NCI-H1105 treated with DMSO at 0.1 percent for 48 hours (cell line): ENCODE results near the gene DPYSL5.

ENCODE experiments used
- DNase-seq: peaks from one replicate; lab custom pipeline; 2025; lab: John Stamatoyannopoulos, UW

The DPYSL5 gene

DNA sequence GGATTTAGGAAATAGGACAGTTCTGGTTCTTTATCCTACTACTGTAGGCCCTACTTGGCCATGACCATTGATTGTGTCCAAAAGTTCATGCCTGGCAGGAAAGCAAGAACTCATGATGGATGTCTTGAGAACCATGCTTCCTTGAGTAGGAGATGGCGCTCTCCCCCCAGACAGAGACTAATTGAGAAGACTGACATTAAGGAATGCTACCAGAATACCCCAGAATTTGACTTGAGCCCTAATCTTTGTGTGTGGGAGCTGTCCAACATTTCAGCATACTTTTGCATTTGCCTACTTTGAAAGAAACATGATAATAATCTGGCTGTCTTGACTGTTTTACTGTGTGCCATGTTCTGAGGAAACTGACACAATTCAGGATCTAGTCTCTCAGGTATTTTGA is 145.8 kb downstream of the DPYSL5 start:
- DNase-seq: no peak

DNA sequence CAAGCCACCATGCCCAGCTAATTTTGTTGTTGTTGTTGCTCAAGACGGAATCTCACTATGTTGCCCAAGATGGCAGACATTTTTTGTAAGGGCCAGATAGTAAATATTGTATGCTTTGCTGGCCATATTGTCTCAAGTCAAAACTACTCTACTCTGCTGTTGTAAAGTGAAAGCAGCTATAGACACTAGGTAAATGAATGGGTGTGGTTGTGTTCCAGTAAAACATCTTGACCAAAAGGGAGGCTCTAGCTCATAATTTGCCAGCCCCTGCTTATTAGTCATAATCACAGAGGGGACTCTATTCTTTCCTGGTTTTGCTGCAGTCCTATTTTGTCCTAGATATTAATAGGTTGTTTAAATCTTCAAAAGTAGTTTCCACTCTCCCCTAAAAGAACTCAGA is 147.1 kb downstream of the DPYSL5 start:
- no peak for DNase-seq

DNA sequence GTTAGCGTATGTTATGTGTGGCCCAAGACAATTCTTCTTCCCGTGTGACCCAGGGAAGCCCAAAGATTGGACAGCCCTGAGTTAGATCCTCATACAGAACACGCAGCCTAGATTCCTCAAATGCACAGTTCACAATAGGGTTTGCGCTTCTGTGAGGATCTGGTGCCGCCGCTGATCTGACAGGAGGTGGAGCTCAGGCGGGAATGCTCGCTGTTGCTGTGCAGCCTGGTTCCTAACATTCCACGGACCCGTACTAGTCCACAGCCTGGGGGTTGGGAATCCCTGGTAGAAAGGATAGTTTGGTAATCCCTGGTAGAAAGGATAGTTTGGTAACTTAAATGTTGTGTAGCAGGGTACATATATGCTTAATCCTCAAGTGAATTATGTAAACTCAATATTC is 149.5 kb downstream of the DPYSL5 start:
- DNase-seq: no peak

DNA sequence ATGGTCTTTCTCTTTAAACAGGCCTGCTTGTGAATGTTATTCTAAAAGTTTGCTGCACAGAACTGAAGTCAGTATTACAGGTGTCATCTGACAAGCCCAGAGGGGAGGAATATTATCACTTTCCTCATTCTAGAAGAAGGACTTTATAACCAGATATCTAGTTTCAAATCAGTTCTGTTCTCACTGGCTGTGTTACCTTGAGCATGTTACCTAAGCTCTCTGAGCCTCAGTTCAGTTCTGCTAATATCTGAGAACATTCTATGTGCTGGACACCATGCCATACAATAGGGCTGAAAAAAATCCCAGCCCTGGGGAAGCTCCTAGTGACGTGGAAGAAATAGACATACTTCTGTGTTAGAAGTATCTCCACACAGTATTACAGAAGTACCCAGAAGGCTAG is 150.4 kb downstream of the DPYSL5 start:
- DNase-seq: no peak
